PC-3 (cell line): ENCODE data around the gene PDGFC. TPM values are rescaled to one million over a fixed set of nuclear protein-coding genes. Genes with fewer than 3 reads are reported as not detected.

Experiments used
- ATAC-seq: fragments of 200-7000 bp; cut with Tn5 transposase; 2 replicates; pipeline ENCODE4 v1.9.1; 2020; ENCODE audit warnings: mild to moderate bottlenecking, moderate library complexity
- BruUV-seq: library from RNA; stranded (reverse); fragments of 400-500 nt; replicated peaks from 2 replicates; lab custom pipeline; 2021; lab: Mats Ljungman, UMichigan
- CTCF ChIA-PET: fragments of 300-600 bp; sonication (Branson Sonifier 250); formaldehyde crosslinking; loops from one replicate; lab custom pipeline; 2022; ENCODE audit warnings: antibody characterized with exemption; lab: Charles Lee
- POLR2A ChIA-PET: fragments of 300-600 bp; sonication (Branson Sonifier 250); formaldehyde crosslinking; loops from one replicate; lab custom pipeline; 2022; ENCODE audit warnings: antibody characterized with exemption; ENCODE audit not compliant: unreplicated experiment; lab: Charles Lee
- DNase-seq: peaks from one replicate; pipeline ENCODE4 v3.0.0-alpha.2; 2015
- H2AFZ ChIP-seq: fragments of 300-600 bp; sonication (generic); 2 replicates; pipeline ENCODE4 v1.6.0; 2016; ENCODE audit warnings: antibody characterized with exemption, low read length
- H3F3A ChIP-seq: fragments of 300-600 bp; sonication (generic); one replicate; pipeline ENCODE4 v1.6.0; 2017; ENCODE audit warnings: antibody characterized with exemption, low read length, control low read depth, mild to moderate bottlenecking; ENCODE audit not compliant: unreplicated experiment
- H3K27ac ChIP-seq: fragments of 300-600 bp; sonication (generic); 2 replicates; pipeline ENCODE4 v1.5.1; 2016; ENCODE audit warnings: mild to moderate bottlenecking, low read length
- H3K27me3 ChIP-seq: fragments of 300-600 bp; sonication (generic); 2 replicates; pipeline ENCODE4 v1.6.1; 2016; ENCODE audit warnings: low read length, mixed read lengths
- H3K36me3 ChIP-seq: fragments of 300-600 bp; sonication (generic); 2 replicates; pipeline ENCODE4 v1.6.1; 2016; ENCODE audit warnings: low read depth, mixed run types, low read length, mixed read lengths
- H3K4me1 ChIP-seq: fragments of 300-600 bp; sonication (generic); 2 replicates; pipeline ENCODE4 v1.5.1; 2016; ENCODE audit warnings: low read length; ENCODE audit not compliant: insufficient read depth
- H3K4me2 ChIP-seq: fragments of 300-600 bp; sonication (generic); 2 replicates; pipeline ENCODE4 v1.6.0; 2016; ENCODE audit warnings: low read length
- H3K4me3 ChIP-seq: fragments of 300-600 bp; sonication (generic); 2 replicates; pipeline ENCODE4 v1.5.1; 2016; ENCODE audit warnings: mild to moderate bottlenecking, low read length, mixed read lengths
- H3K79me2 ChIP-seq: fragments of 300-600 bp; sonication (generic); 2 replicates; pipeline ENCODE4 v1.6.1; 2017; ENCODE audit warnings: low read length, mixed read lengths
- H3K9ac ChIP-seq: fragments of 300-600 bp; sonication (generic); 2 replicates; pipeline ENCODE4 v1.6.0; 2016; ENCODE audit warnings: mild to moderate bottlenecking, low read length
- H3K9me2 ChIP-seq: fragments of 300-600 bp; sonication (generic); replicated peaks from 2 replicates; pipeline ENCODE4 v1.6.1; 2016; ENCODE audit warnings: mixed run types, low read length, mixed read lengths
- H3K9me3 ChIP-seq: fragments of 300-600 bp; sonication (generic); 2 replicates; pipeline ENCODE4 v1.6.1; 2016; ENCODE audit warnings: low read length, mixed read lengths
- H4K20me1 ChIP-seq: fragments of 300-600 bp; sonication (generic); 2 replicates; pipeline ENCODE4 v1.6.1; 2016; ENCODE audit warnings: low read length, mixed read lengths
- EZH2 ChIP-seq: fragments of 300-600 bp; sonication (generic); IDR thresholded peaks from one replicate; pipeline ENCODE4 v1.6.1; 2017; ENCODE audit warnings: antibody characterized with exemption, mild to moderate bottlenecking, low read length; ENCODE audit not compliant: unreplicated experiment
- EZH2phosphoT487 ChIP-seq: fragments of 300-600 bp; sonication (generic); IDR thresholded peaks from 2 replicates; pipeline ENCODE4 v1.6.1; 2018; ENCODE audit warnings: mild to moderate bottlenecking, antibody characterized with exemption, low read length, borderline replicate concordance
- intact Hi-C: fragments of 100-400 bp; cut with micrococcal nuclease; formaldehyde crosslinking; loops from 2 replicates; pipeline ENCODE4 v1.9.0; 2023
- total RNA-seq: library from RNA; depleted of rRNA; stranded (reverse); fragments of >200 nt; gene quantifications from 2 replicates; pipeline ENCODE4 v1.2.3, GENCODE V29; 2014
- TF ChIP-seq, protein P1 (sequence below): fragments of 300-600 bp; sonication (generic); conservative IDR thresholded peaks from 2 replicates; pipeline ENCODE4 v1.5.1; 2017; ENCODE audit warnings: antibody characterized with exemption, low read depth, mild to moderate bottlenecking, low read length

The PDGFC gene
- total RNA-seq, 1 experiment from 2014 or later, result 23.0 TPM

DNA sequence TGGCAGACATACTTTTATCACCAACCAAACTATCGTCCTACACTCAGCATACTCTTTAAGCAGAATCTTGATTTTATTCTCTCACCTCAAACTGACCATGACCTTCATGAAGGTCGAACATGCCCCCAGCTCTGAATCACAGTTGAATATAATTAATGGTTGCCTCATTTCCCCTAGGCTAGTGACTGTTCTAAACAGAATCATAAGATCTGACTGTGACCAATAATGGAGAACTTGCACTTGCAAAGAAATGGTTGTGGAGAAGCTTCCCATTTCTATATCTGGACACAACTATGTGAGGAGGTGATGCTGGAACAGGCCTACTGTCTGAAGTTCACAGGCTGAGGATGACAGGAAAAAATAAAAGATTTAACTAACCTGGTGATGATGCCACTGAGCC, 85.1 kb downstream of the PDGFC start:
- Histone ChIP-seq H3K9me3 (no peaks in the 10 kb centered on the region), H3K36me3 (no peaks in the 10 kb centered on the region), H3K4me2 (no peak overlapping the region), H3K27ac (no peak overlapping the region), H3K27me3 (no peaks in the 10 kb centered on the region), H3K4me1 (0 out of 2 replicates have a peak, but pooled peaks cover 4% of the 10 kb centered on the region), H3K79me2 (peaks cover 13% of the 10 kb centered on the region; the same call in 1 of the 2 replicates), H3K9ac (no peak overlapping the region), H3F3A (no peaks in the 10 kb centered on the region), H3K4me3 (no peak overlapping the region), H2AFZ (no peak overlapping the region), H3K9me2 (no peaks in the 10 kb centered on the region), H4K20me1 (no peaks in the 10 kb centered on the region)
- DNase-seq, result no peak
- BruUV-seq, result no TSS peak
- intact Hi-C loops, result no loop called here
- TF ChIP-seq, protein P1, sequence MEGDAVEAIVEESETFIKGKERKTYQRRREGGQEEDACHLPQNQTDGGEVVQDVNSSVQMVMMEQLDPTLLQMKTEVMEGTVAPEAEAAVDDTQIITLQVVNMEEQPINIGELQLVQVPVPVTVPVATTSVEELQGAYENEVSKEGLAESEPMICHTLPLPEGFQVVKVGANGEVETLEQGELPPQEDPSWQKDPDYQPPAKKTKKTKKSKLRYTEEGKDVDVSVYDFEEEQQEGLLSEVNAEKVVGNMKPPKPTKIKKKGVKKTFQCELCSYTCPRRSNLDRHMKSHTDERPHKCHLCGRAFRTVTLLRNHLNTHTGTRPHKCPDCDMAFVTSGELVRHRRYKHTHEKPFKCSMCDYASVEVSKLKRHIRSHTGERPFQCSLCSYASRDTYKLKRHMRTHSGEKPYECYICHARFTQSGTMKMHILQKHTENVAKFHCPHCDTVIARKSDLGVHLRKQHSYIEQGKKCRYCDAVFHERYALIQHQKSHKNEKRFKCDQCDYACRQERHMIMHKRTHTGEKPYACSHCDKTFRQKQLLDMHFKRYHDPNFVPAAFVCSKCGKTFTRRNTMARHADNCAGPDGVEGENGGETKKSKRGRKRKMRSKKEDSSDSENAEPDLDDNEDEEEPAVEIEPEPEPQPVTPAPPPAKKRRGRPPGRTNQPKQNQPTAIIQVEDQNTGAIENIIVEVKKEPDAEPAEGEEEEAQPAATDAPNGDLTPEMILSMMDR, result no peak
- no peak for TF ChIP-seq EZH2phosphoT487
- ChIA-PET POLR2A (no interaction called here), CTCF (no interaction called here)
- ATAC-seq, result no peak

DNA sequence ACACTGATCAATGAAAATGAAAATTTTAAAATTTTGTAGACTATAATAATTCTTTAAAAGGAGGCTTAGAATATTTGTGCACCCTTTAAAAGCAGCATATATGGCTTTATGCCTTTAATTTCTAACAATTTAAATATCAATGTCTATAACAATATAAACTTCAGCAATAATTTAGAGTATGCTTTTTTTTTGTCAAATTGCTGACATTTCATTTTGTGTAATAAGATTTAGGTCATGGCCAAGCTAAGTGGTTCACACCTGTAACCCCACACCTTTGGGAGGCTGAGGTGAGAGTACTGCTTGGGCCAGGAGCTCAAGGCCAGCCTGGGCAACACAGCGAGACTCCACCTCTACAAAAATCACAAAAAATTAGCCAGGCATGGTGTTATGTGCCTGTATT, 86.2 kb downstream of the PDGFC start:
- H3K27me3 ChIP-seq, result no peaks in the 10 kb centered on the region
- H4K20me1 ChIP-seq, result no peaks in the 10 kb centered on the region
- no peak overlapping the region for H3K9ac ChIP-seq
- H3K4me2 ChIP-seq, result no peak overlapping the region
- ATAC-seq (no peak), DNase-seq (no peak)
- ChIA-PET CTCF (no interaction called here), POLR2A (no interaction called here)
- 0 out of 2 replicates have a peak, but pooled peaks cover 4% of the 10 kb centered on the region for H3K4me1 ChIP-seq
- H3K27ac ChIP-seq, result no peak overlapping the region
- intact Hi-C loops, result no loop called here
- no peak overlapping the region for H3K4me3 ChIP-seq
- no TSS peak for BruUV-seq
- H2AFZ ChIP-seq, result no peak overlapping the region
- peaks cover 13% of the 10 kb centered on the region; the same call in 1 of the 2 replicates for H3K79me2 ChIP-seq
- H3K36me3 ChIP-seq, result no peaks in the 10 kb centered on the region
- TF ChIP-seq, protein P1, result no peak
- no peak for TF ChIP-seq EZH2phosphoT487
- TF ChIP-seq EZH2, result no peak
- H3F3A ChIP-seq, result no peaks in the 10 kb centered on the region
- no peaks in the 10 kb centered on the region for H3K9me3 ChIP-seq
- no peaks in the 10 kb centered on the region for H3K9me2 ChIP-seq

DNA sequence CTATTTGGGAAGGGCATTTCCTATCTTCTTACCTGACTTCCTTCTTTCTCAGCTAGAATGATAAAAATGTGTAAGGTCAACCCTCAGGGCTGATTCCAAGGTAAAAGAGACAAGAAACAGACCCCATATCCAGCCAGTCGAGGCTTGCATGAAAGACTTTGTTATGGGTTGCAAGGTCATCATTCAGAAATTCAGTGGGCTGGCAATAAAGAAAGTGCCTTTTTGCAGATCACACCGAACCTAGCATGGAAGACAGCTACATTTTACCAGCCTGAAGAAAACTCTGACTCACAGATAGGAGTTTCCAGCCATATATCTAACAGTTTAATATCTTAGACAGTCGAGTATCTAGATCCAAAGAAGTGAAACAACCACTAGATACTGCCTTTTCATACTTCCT, 87.4 kb downstream of the PDGFC start:
- H3K9me2 ChIP-seq, result no peaks in the 10 kb centered on the region
- TF ChIP-seq, protein P1, result no peak

More for the DNA sequence above, 87.4 kb downstream of the PDGFC start:
- BruUV-seq, result no TSS peak
- ChIA-PET CTCF (no interaction called here), POLR2A (no interaction called here)
- no peaks in the 10 kb centered on the region for H3K9me3 ChIP-seq
- H3K36me3 ChIP-seq, result no peaks in the 10 kb centered on the region
- no peak overlapping the region for H2AFZ ChIP-seq
- H3K27me3 ChIP-seq, result no peaks in the 10 kb centered on the region
- no peaks in the 10 kb centered on the region for H3F3A ChIP-seq
- no peak overlapping the region for H3K9ac ChIP-seq
- intact Hi-C loops, result no loop called here
- H3K4me1 ChIP-seq, result 0 out of 2 replicates have a peak, but pooled peaks cover 4% of the 10 kb centered on the region
- H3K79me2 ChIP-seq, result peaks cover 13% of the 10 kb centered on the region; the same call in 1 of the 2 replicates
- no peak overlapping the region for H3K4me3 ChIP-seq
- H4K20me1 ChIP-seq, result no peaks in the 10 kb centered on the region
- no peak for DNase-seq
- no peak for ATAC-seq
- no peak overlapping the region for H3K4me2 ChIP-seq
- no peak overlapping the region for H3K27ac ChIP-seq
